C4-2B (cell line): ENCODE data around the gene SPATA45.

Experiments
- ZFX ChIP-seq: fragments of 450-650 bp; IDR thresholded peaks from 2 replicates; pipeline ENCODE4 v1.6.1; 2017
- TF ChIP-seq, protein P1 (sequence below): fragments of 450-650 bp; conservative IDR thresholded peaks from 2 replicates; pipeline ENCODE4 v1.5.1; 2017; ENCODE audit warnings: mild to moderate bottlenecking

DNA sequence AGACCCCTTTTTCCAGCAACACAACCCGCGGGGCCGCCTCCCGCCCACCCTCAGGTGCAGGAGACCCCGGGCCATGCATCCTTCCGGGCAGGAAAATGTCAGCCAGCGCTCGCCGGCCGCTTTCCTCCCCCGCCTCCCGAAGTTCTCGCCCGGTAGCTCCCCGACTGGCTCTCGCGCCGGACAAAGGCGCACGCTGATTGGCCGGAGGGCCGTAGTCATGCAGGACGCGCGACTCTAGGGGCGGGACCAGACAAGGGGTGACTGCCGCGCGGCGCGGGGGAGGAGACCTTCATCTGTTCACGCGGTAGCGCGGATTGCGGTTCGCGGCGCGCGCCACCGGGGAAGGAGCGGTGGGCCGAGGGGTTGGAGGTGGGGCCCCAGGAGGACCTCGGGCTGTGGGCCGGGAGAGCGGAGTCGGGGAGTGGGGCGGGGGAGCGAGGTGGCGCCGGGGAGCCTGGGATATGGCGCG lies 10.6 kb upstream of the SPATA45 start, which contains the start of gene FLVCR1:
- TF ChIP-seq, protein P1, sequence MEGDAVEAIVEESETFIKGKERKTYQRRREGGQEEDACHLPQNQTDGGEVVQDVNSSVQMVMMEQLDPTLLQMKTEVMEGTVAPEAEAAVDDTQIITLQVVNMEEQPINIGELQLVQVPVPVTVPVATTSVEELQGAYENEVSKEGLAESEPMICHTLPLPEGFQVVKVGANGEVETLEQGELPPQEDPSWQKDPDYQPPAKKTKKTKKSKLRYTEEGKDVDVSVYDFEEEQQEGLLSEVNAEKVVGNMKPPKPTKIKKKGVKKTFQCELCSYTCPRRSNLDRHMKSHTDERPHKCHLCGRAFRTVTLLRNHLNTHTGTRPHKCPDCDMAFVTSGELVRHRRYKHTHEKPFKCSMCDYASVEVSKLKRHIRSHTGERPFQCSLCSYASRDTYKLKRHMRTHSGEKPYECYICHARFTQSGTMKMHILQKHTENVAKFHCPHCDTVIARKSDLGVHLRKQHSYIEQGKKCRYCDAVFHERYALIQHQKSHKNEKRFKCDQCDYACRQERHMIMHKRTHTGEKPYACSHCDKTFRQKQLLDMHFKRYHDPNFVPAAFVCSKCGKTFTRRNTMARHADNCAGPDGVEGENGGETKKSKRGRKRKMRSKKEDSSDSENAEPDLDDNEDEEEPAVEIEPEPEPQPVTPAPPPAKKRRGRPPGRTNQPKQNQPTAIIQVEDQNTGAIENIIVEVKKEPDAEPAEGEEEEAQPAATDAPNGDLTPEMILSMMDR: no peak
- no peak for TF ChIP-seq ZFX
